GM18867 (cell line): ENCODE measurements around the gene ATG13.
"Not testable (repeated sequence)": the region's sequence is repeated elsewhere in the genome, so short reads cannot be mapped to it uniquely, and the experiment has no call there.

Source experiments
- ATAC-seq: cut with Tn5 transposase; IDR thresholded peaks from one replicate; pipeline ENCODE4 v1.9.1; 2021; ENCODE audit warnings: mild to moderate bottlenecking, moderate library complexity; ENCODE audit not compliant: unreplicated experiment

Gene ATG13

DNA sequence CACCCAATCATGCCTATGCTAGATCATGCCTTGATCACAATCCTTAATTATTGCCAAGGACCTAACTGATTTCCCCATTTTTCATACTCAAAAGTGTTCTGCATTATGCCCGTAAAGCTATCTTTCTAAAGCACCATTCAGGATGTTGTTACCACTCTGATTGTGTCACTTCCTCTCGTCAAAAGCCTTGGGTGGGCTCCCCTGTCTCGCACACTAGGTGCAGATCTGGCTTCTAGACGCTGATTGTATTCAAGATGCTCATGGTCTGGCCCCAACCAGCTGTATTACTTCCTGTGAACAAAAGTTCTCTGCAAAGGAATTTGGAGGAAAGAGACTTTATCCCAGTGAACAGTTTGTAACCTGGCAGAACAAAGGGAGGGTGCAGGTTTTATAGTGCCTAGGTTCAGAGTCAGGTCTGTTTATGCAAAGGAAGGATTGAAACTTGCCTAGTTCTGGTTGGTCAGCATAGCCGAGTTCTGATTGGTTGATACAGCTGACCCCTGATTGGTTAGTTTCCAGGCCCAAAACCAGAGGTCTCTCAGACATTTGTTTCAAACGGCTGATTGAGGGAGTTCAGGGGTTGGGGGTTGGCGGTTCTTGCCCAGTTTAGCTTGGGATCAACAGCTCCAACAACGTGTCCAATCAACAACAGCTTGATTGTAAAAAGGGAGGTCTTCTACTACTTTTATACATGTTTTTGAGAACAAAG is 25.4 kb downstream of the ATG13 start:
- ATAC-seq: no peak

DNA sequence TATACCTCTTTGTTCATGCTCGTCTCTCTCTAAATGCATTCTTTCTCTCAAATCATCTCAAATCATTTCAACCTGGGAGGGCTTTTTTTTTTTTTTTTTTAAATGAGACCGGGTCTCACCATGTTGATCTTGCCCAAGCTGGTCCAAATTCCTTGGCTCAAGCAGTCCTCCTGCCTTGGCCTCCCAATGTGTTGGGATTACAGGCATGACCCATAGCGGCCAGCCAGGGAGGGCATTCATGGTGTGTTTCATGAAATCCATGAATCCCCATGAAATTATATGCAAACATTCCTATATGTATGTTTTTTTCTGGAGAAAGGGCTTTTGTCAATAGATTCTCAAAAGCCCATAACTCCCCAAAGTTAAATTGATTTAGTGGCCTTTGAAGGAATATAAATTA is 26.2 kb downstream of the ATG13 start:
- no peak for ATAC-seq

DNA sequence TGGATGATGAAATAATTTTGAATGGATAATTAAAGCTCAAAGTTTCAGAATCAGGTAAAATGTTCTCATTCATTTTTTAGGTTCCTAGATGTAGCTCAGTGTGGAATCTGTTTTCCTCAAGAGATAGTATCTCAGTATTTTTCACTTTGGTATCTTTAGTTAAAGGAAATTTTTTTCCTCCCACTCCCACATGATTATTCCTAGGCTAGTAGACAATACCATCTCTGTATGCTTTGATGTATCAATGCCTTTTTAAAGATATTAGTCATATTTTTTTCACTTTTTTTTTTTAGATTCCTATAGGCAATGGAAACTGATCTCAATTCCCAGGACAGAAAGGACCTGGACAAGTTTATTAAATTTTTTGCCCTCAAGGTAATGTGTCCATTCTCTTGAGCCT is 26.6 kb downstream of the ATG13 start:
- ATAC-seq: no peak

DNA sequence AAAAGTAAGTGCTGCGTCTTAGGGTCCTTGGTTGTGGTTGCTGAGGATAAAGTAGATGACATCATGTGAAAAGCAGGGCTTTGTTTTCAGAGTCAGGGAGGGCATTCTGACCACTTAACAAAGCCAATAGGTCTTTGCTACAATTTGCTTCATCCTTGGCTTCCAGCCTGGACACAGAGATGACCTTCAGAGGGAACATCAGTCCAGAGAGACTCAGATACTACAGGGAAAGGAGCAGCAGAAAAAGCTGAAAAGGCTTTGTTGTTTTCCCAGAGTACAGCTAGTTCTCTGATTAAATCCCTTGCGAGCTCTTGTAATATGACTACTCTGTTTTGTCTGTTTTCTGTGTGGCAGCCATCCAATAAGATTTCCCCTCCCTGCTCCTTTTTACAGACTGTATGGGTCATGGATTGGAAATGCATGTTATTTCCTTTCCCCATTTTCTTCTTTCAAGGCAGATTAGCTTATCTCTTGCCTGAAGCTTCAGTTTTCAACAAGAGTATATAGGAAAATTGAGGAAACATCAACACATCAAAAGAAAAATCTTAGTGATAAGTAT is 31.9 kb downstream of the ATG13 start:
- ATAC-seq: no peak

DNA sequence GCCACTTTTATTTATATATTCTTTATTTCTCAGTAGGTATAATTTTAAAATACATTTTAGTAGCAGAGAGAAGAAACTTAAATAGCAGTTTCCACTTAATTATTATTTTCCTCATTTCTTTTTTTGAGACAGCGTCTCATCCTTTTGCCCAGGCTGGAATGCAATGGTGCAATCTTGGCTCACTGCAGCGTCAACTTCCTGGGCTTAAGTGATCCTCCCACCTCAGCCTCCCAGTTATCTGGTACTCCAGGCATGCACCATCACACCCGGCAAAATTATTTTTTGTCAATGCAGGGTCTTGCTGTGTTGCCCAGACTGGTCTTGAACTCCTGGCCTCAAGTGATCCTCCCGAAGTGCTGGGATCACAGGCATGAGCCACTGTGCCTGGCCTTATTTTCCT is 38.3 kb downstream of the ATG13 start:
- ATAC-seq: no peak

DNA sequence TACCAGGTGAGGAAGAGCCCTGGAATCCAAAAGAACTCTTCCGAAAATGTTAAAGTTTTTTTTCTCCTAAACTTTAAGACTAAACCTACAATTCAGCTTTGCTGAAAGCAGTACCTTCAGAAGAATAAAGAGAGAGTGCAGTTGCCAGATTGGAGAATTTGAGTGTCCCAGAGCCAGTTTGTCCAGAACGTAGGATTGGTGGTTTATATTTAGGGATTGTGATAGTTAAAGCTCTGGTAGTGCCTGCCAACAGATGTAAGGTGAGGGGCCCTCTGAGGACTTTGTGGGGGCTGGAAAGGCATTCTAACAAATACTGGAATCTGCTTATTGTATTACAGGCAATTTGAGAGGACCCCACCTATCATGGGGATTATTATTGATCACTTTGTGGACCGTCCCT is 39.8 kb downstream of the ATG13 start:
- no peak for ATAC-seq

DNA sequence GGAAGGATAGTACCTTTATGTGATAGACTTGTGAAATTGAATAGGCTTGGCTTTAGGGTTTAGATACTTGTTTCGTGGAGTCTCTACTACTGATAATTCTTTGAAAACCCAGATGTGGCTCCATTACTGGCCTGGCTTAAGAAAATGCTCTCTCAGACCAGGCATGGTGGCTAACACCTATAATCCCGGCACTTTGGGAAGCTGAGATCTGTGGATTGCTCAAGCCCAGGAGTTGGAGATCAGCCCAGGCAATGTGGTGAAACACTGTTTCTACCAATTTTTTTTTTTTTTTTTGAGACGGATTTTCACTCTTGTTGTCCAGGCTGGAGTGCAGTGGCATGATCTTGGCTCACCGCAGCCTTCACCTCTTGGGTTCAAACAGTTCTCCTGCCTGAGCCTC is 40.9 kb downstream of the ATG13 start:
- no peak for ATAC-seq

DNA sequence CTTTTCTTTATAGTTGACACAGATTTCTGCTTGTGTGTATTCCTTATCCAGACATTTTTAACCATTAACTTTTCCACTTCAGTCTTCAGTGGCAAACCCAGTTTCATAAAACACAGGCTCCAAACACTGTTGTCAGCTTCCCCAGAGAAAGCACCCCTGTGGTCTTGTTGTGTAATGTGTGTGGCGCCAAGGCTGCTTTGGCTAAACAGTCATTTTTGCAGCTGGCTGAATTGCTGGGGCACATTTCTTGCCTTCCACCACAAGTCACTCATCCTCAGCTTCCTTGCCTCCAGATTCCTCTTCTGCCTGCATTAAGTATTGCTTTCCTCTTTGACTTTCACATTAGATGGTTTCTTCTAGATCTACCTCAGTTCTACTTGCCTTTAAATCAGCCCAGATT is 42.6 kb downstream of the ATG13 start:
- ATAC-seq: no peak

DNA sequence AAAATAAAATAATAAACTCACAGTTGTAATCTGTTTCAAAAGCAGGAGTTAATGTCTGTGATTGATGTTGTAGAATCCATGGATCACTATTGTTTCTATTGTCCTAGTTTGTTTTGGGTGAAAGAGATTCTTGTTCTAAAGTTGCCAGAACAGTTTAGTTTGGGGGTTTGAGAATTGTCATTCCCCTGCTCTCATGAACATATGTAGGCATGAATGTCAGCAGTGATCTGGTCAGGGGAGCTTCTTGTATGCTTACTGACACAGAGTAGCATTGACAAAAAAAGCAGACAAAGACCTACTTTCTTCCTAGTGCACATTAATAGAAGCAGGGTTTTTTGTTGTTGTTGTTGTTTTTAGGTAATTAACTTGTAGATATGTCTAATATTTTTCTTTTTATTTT is 44.5 kb downstream of the ATG13 start:
- no peak for ATAC-seq

DNA sequence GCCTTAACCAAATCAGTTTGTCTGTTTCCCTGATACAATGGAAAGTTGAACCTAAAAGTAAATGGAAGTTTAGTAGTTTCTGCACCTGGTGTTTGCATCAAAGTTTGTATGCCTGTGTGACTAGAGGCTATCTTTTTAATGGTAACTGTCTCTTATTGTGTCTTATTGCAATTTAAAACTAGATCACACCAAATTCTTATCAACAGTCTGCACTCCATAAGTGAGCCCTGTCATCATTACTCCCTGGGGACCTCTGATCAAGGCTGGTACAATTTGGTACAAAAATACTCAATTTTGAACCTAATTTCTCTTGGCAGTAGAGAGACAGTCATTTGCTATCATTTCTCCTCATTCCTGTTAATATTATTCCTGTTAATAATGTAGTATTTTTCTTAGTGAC is 45.0 kb downstream of the ATG13 start:
- ATAC-seq: no peak

DNA sequence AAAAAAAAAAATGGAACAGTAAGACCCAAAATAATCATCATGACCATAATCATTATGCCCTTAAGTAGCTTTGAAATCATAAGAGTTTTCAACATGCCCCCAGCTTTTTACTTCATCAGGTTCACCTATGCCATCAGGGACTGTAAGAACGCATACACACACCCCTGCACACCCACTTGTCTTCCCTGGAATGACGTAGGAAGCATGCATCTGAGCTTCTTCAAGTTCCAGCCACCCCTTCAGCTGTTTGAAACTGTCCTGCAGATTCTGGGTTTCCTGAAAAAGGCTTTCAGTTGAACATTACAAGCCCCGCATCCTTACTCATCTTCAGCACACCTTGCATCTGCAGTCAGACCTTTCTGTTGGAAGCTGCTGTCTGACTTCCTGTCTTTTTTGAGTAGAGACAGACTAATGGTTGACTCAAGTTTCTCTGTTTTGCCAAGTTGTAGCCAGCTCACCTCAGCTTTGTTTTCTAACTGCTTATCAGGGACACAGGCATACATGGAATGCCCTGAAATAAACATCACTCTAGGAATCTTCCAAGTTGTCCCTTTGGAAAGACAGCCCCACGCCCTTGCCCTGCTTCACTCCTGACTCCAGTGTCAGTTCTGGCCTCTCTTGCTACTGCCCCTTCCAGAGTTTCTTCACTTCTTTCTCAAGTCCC is 46.1 kb downstream of the ATG13 start:
- no peak for ATAC-seq

DNA sequence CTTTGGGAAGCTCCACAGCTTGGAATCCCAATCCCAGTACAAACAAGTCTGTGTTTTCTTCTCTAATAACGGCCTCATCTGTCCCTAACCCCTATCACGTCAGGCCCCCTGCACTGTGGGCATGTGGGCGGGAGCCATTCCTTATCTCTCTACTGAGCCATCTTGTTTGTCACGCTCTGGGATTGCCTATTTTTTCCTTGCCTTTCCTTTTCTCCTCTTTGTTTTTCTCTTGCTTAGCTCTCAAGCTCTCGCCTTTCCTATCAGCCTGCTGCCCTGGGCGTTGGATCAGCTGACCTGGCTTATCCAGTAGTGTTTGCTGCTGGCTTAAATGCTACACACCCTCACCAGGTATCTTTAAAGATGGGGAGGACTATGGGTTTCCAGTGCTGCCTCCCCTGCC is 47.3 kb downstream of the ATG13 start:
- ATAC-seq: no peak

DNA sequence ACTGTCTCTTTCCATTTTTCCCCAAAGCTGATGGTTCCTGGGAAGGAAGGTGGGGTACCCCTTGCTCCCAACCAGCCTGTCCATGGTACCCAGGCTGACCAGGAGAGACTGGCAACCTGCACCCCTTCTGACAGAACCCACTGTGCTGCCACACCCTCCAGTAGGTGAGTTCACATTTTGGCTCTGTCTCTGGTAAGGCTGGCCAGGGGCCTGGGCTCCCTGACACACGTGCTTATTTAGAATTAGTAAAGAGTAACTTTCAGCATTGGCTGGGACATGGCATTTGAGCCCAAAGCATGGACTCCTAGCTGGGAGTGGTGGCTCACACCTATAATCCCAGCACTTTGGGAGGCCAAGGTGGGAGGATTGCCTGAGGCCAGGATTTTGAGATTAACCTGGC is 48.0 kb downstream of the ATG13 start:
- ATAC-seq: no peak

DNA sequence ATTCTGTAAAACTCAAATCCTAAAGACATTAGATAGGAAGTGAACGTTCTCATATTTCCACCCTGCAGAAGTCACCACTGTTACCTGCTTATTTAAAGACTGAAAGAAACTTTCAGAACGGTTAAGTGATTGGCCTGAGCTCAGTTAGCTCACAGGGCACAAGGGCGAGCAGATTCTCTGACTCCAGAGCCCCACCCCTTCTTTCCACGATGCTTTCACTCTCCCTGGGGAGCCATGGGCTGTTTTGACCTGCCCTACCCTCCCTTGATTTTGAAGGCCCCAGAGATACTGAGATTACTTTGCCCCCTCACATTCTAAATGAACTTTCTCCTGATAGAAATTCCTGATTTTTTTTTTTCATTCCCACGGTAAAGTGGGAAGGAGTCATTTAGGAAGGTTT is 49.2 kb downstream of the ATG13 start:
- ATAC-seq: no peak

DNA sequence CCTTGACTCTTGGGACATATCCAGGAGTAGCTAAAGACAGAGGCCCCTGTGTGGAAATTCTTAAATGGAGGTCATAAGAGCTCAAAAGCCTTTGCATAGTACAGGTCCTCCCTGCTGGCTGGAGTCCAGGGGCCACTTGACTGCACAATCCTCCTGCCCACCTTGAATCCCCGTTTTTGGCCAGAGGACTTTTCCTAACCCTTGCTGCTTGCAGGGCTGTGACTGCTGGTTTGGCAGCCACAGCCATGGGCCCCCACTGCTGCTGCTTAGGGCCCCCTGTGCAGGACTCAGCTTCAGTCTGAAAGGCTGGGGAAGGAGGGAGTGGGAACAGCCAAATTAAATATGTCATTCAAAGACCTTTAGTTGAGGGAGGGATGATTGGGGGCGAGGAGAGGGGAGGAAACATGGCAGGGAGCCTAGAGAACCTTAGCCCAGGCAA is 49.7 kb downstream of the ATG13 start:
- ATAC-seq: no peak

DNA sequence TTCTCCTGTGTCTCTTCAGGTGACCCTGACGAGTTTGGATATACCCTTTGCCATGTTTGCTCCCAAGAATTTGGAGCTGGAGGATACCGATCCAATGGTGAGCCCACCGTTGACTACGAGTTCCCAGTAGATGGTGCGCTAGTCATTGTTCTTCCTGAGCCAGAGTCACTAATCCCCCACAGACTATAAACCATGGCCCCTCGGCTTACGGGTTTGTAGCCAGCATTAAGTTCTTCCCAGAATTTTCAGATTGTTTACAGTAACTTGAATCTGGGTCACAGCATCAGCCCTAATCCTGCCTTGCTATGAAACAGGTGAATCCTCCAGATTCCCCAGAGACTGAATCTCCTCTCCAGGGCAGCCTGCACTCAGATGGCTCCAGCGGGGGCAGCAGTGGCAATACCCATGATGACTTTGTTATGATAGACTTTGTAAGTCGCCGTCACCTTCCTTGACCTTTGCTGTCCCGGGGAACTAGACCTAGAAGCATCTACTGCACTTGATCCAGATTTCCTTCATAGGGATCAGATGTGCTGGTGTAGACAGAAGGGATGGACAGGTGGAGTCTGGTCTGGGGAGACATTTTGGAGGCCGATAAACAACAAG is 51.2 kb downstream of the ATG13 start:
- ATAC-seq: no peak

DNA sequence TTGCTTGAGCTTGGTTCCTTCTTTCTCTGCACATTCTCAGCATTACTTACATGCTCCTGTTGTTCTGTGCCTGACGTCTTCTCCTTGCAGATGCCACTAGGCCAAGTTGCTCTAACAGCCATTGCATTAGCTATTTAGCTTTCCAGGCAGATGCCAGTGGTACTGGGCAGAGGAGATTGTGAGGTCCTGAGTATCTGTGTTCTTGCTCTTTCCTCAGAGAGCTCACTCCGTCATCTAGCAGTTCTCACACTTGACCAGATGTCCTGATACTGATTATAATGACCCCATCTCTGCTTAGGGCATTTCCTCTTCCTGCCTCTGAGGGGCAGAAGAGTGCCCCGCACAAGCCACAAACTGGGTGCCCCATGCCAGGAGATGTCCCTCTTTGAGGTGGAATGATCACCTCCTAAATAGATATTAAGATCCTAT is 52.4 kb downstream of the ATG13 start:
- ATAC-seq: no peak

DNA sequence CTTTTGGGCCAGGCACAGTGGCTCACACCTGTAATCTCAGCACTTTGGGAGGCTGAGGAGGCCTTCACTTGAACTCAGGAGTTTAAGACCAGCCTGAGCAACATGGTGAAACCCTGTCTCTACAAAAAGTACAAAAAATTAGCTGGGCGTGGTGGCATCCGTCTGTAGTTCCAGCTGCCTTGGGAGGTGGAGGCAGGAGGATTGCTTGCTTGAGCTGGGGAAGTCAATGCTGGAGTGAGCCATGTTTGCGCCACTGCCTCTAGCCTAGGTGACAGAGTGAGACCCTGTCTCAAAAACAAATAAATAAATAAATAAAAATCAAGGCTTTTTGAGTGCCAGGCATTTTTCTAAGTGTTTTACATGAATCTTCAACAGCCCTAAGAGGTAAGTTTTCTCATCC is 53.2 kb downstream of the ATG13 start:
- ATAC-seq: not testable (repeated sequence)

DNA sequence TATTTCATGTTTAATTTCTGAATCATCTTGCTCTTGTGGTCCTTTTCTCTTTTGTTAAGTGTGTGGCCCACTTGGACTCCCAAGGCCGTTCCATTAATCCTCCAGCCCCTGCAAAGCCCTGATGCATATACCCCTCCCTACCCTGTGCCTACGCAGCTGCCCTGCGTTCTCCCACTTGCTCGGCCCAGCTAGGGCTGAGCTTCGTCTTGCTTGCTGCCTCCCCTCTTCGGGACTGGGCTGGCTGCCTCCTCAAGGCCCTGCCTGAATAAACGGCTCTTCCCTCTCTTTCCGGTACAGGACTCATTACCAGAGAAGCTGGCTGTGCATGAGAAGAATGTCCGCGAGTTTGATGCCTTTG is 54.6 kb downstream of the ATG13 start:
- ATAC-seq: no peak

DNA sequence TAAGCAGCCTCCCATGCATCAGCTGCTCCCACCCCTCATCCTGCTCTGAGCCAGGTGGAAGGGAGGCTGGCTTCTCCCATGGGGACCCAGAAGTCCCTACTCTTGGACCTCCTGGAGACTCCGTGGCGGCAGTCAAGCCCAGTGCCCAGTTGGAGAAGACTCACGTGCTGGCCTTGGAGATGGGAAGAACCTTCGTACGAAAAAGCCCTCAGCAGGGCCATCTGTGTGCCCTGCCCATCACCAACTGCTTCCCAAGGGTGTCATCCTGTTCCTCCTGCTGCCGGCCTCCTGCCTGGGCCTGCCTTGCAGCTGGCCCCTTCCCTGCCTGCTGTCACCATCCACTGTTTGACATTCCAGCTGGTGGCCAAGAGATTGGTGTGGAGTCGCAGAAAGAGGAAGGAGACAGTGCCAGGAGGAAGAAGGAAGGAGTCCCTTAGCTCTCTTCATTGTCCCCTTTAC is 55.1 kb downstream of the ATG13 start:
- ATAC-seq: no peak

DNA sequence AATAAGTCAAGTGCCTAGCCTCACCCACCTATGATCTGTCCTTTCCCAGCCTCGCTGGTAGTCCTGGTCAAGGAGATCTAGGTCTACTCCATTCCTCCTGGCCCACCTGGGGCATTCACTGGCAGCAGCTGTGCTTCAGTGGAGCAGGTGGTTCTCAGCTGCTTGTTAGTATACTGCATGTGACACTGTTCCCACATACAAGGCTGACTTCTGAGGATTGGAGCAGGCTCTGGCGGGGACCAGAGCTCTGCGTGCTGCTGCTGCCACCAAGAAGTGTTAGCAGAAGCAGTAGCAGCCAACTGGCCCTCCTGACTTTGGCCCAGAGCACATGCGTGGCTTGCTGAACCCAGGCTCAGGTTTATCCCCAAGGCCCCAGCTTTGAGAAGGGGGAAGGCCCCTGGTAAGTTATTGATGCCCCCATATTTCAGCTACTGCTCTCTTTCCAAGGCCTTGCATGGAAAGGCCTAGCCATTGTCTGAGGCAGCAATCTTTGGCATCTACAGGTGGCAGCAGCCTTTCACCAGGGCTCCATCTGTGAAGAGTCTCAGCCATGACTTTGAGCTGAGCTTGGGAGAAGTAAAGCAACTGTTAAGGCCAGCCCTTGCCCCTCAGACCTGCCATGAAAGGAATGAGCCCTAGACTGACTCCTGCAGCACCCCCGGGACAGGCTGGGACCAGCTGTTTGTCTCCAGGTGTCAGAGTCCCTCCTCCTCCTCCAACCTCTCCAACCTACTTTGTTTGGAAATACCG is 56.5 kb downstream of the ATG13 start:
- no peak for ATAC-seq
